ENCODE measurements around the gene TCEA2.

DNA sequence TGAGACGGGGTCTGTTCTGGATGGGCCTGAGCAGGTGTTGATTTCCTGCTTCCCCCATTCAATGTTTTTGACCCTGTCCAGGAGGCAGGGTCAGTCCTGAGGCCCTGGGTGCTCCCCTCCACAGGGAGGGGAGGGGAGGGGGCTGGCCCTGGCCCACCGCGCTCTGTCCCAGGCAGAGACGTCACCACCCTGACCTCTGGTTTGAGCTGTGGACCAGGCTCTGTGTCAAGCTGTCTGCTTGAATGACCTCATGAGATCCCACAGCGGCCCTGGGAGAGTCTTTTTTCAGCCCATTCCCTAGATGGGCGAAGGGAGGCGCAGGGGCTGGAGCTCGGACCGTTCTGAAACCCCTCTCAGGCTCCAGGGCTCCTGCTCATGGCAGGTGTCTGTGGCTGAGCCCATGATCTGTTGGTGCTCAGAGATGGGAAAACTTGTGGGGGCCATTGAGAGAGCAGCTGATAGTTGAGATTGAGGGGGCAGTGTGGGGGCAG lies 30.1 kb downstream of the TCEA2 start:
- TF ChIP-seq, protein P1, sequence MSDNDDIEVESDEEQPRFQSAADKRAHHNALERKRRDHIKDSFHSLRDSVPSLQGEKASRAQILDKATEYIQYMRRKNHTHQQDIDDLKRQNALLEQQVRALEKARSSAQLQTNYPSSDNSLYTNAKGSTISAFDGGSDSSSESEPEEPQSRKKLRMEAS (IDR thresholded peaks at IDR 0.05) = no peak
- TF ChIP-seq NFIC (IDR thresholded peaks at IDR 0.05) (no peak), TEAD4 (IDR thresholded peaks at IDR 0.05) (no peak), CREB1 (IDR thresholded peaks at IDR 0.05; ENCODE audit: low read depth) (no peak), EP300 (IDR thresholded peaks at IDR 0.05; ENCODE audit: borderline replicate concordance) (no peak), EGR1 (IDR thresholded peaks at IDR 0.05) (no peak), FOXM1 (IDR thresholded peaks at IDR 0.05; ENCODE audit: borderline replicate concordance, low read depth) (no peak), TAF1 (IDR thresholded peaks at IDR 0.05; ENCODE audit: low read depth) (no peak), ZBTB7A (IDR thresholded peaks at IDR 0.05; ENCODE audit: low read depth) (no peak), RAD21 (IDR thresholded peaks at IDR 0.05; ENCODE audit: low read depth) (no peak), USF1 (IDR thresholded peaks at IDR 0.05) (no peak), CEBPB (IDR thresholded peaks at IDR 0.05) (no peak)
- TF ChIP-seq, protein P2, sequence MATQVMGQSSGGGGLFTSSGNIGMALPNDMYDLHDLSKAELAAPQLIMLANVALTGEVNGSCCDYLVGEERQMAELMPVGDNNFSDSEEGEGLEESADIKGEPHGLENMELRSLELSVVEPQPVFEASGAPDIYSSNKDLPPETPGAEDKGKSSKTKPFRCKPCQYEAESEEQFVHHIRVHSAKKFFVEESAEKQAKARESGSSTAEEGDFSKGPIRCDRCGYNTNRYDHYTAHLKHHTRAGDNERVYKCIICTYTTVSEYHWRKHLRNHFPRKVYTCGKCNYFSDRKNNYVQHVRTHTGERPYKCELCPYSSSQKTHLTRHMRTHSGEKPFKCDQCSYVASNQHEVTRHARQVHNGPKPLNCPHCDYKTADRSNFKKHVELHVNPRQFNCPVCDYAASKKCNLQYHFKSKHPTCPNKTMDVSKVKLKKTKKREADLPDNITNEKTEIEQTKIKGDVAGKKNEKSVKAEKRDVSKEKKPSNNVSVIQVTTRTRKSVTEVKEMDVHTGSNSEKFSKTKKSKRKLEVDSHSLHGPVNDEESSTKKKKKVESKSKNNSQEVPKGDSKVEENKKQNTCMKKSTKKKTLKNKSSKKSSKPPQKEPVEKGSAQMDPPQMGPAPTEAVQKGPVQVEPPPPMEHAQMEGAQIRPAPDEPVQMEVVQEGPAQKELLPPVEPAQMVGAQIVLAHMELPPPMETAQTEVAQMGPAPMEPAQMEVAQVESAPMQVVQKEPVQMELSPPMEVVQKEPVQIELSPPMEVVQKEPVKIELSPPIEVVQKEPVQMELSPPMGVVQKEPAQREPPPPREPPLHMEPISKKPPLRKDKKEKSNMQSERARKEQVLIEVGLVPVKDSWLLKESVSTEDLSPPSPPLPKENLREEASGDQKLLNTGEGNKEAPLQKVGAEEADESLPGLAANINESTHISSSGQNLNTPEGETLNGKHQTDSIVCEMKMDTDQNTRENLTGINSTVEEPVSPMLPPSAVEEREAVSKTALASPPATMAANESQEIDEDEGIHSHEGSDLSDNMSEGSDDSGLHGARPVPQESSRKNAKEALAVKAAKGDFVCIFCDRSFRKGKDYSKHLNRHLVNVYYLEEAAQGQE (IDR thresholded peaks at IDR 0.05; ENCODE audit: low read depth) = no peak

All from Ishikawa (cell line).